ENCODE results near the gene ABCC8. TPM values are rescaled to one million over a fixed set of nuclear protein-coding genes. Genes with fewer than 3 reads are reported as not detected.

ABCC8 gene
- total and polyA plus RNA-seq, 2 donors from 2014 or later, result 1.3 to 3.2 TPM

DNA sequence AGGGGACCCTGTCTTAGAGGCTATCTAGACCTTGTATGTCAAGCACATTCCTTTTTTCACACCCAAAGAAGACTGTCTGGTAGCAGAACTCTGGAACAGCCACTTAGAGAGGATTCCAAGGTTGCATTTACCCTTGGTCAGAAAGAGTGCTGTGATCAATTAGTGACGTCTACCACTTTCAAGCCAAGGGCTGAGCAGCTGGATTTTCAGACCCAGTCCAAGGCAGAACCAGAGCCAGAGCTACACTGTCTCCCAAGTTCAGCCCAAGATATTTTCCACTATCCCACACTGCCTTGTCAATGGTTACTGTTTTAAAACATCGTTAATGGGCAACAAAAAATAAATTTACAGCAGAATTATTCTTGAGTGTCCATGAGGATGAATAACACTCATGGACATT lies 24.0 kb downstream of the ABCC8 start:
- Histone ChIP-seq H3K4me1 (ENCODE audit: control insufficient read depth in 2 of 3, insufficient read depth in 2 of 3, low read depth in 1 of 3, low read length in 3 of 3) (no peaks in the 10 kb centered on the region), H3K36me3 (ENCODE audit: control insufficient read depth in 2 of 3, insufficient read depth in 3 of 3, low read length in 3 of 3) (no peaks in the 10 kb centered on the region), H3K9me3 (ENCODE audit: control insufficient read depth in 2 of 3, insufficient read depth in 1 of 3, low read length in 3 of 3) (no peaks in the 10 kb centered on the region), H3K27me3 (ENCODE audit: control insufficient read depth, insufficient read depth, low read length) (no peaks in the 10 kb centered on the region), H3K9ac (ENCODE audit: low read length in 3 of 3) (no peak overlapping the region), H3K4me3 (ENCODE audit: low read length in 3 of 3) (no peak overlapping the region), H3K27ac (ENCODE audit: low read depth in 2 of 2, low read length in 2 of 2) (no peak overlapping the region)
- no peak for FAIRE-seq
- intact Hi-C loops (cut with DNase I), result no loop called here
- no peak for TF ChIP-seq CTCF (IDR thresholded peaks at IDR 0.05; ENCODE audit: borderline replicate concordance, extremely low read depth, insufficient read depth)
- no peak for DNase-seq

DNA sequence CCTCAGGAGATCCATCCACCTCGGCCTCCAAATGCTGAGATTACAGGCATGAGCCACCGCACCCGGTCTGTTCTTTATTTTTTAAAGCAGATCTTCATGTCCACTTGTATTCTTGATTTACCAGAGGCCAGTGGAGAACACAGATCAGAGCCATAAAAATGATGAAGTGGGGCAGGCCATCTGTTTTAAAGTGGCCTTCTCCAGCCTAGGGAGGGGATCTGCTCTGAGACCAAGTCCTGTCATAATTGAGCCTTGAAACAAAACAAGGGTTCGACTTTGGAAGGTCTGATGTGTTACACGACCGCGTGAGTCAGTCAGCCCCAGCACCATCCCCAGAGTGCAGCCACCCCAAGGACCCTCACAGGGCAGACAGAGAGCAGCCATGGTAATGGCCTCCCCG lies 27.5 kb downstream of the ABCC8 start:
- no peak for TF ChIP-seq CTCF (IDR thresholded peaks at IDR 0.05; ENCODE audit: borderline replicate concordance, extremely low read depth, insufficient read depth)
- Histone ChIP-seq H3K9me3 (ENCODE audit: control insufficient read depth in 2 of 3, insufficient read depth in 1 of 3, low read length in 3 of 3) (no peaks in the 10 kb centered on the region), H3K4me1 (ENCODE audit: control insufficient read depth in 2 of 3, insufficient read depth in 2 of 3, low read depth in 1 of 3, low read length in 3 of 3) (no peaks in the 10 kb centered on the region), H3K36me3 (ENCODE audit: control insufficient read depth in 2 of 3, insufficient read depth in 3 of 3, low read length in 3 of 3) (no peaks in the 10 kb centered on the region), H3K4me3 (ENCODE audit: low read length in 3 of 3) (no peak overlapping the region), H3K9ac (ENCODE audit: low read length in 3 of 3) (no peak overlapping the region), H3K27me3 (ENCODE audit: control insufficient read depth, insufficient read depth, low read length) (no peaks in the 10 kb centered on the region), H3K27ac (ENCODE audit: low read depth in 2 of 2, low read length in 2 of 2) (no peak overlapping the region)
- intact Hi-C loops (cut with DNase I), result no loop called here
- no peak for FAIRE-seq
- DNase-seq, result peak in 3 of 5 donors; percentile 39 to 63 (median 54)

DNA sequence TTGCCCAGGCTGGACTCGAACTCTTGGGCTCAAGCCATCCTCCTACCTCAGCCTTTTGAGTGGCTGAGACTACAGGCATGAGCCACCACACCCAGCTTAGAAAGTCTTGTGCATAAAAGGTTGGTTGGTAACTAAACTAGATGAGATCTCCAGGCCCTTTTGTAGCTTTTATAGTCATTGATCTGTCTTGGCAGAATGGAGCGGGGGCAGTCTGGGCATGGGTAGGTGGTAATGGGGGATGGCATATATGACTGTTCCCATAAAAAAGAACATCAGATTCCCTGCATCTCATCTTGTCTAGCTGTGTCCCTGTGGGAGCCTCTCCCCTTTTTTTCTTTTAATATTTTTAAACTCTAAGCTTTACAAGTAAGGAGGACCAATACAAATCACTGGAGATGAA lies 30.2 kb downstream of the ABCC8 start:
- H3K27me3 ChIP-seq (ENCODE audit: control insufficient read depth, insufficient read depth, low read length), result no peaks in the 10 kb centered on the region
- no peak overlapping the region for H3K27ac ChIP-seq (ENCODE audit: low read depth in 2 of 2, low read length in 2 of 2)
- FAIRE-seq (no peak), DNase-seq (no peak)
- no peaks in the 10 kb centered on the region for H3K9me3 ChIP-seq (ENCODE audit: control insufficient read depth in 2 of 3, insufficient read depth in 1 of 3, low read length in 3 of 3)
- TF ChIP-seq CTCF (IDR thresholded peaks at IDR 0.05; ENCODE audit: borderline replicate concordance, extremely low read depth, insufficient read depth), result no peak
- no peak overlapping the region for H3K4me3 ChIP-seq (ENCODE audit: low read length in 3 of 3)
- H3K4me1 ChIP-seq (ENCODE audit: control insufficient read depth in 2 of 3, insufficient read depth in 2 of 3, low read depth in 1 of 3, low read length in 3 of 3), result no peaks in the 10 kb centered on the region
- intact Hi-C loops (cut with DNase I), result no loop called here
- no peaks in the 10 kb centered on the region for H3K36me3 ChIP-seq (ENCODE audit: control insufficient read depth in 2 of 3, insufficient read depth in 3 of 3, low read length in 3 of 3)
- H3K9ac ChIP-seq (ENCODE audit: low read length in 3 of 3), result no peak overlapping the region

GRCh38 chr11:17445240-17445795 lies 31.3 kb downstream of the ABCC8 start:
- Histone ChIP-seq H3K9me3 (ENCODE audit: control insufficient read depth in 2 of 3, insufficient read depth in 1 of 3, low read length in 3 of 3) (no peaks in the 10 kb centered on the region), H3K27me3 (ENCODE audit: control insufficient read depth, insufficient read depth, low read length) (no peaks in the 10 kb centered on the region), H3K27ac (ENCODE audit: low read depth in 2 of 2, low read length in 2 of 2) (no peak overlapping the region), H3K9ac (ENCODE audit: low read length in 3 of 3) (no peak overlapping the region), H3K4me3 (ENCODE audit: low read length in 3 of 3) (no peak overlapping the region), H3K4me1 (ENCODE audit: control insufficient read depth in 2 of 3, insufficient read depth in 2 of 3, low read depth in 1 of 3, low read length in 3 of 3) (no peaks in the 10 kb centered on the region), H3K36me3 (ENCODE audit: control insufficient read depth in 2 of 3, insufficient read depth in 3 of 3, low read length in 3 of 3) (no peaks in the 10 kb centered on the region)
- TF ChIP-seq CTCF (IDR thresholded peaks at IDR 0.05; ENCODE audit: borderline replicate concordance, extremely low read depth, insufficient read depth), result no peak
- FAIRE-seq (no peak), DNase-seq (no peak)
- intact Hi-C loops (cut with DNase I), result no loop called here

Data from kidney (tissue), 14 donors.